Mammary epithelial cell (primary cell): Measurements from ENCODE around the gene ADAMTS18.

ENCODE experiments used
- CTCF ChIP-seq, 2 donors: IDR thresholded peaks in 1 of 2; conservative IDR thresholded peaks in 1 of 2; 2 replicates each; pipeline ENCODE4 v1.5.1; 2011 to 2012; ENCODE audit warnings: inconsistent platforms in 2 of 2, low read length in 2 of 2, mild to moderate bottlenecking in 2 of 2, control low read depth in 1 of 2, low read depth in 1 of 2; ENCODE audit not compliant: insufficient read depth in 1 of 2; ENCODE audit errors: extremely low read depth in 1 of 2
- EZH2 ChIP-seq: IDR thresholded peaks from 2 replicates; pipeline ENCODE4 v1.6.1; 2012; ENCODE audit warnings: low read length, inconsistent platforms, borderline replicate concordance

- TF ChIP-seq CTCF (conservative IDR thresholded peaks at IDR 0.05 in 1 of 2, IDR thresholded peaks at IDR 0.05 in 1 of 2; ENCODE audit: extremely low read depth in 1 of 2, insufficient read depth in 1 of 2, low read depth in 1 of 2, low read length in 2 of 2) (no peak), EZH2 (no peak)
Observed at GRCh38 chr16:77399066-77399465, 35.8 kb downstream of the ADAMTS18 start.
